CD14-positive monocyte (primary cell): Measurements from ENCODE around the gene GTF2H1. TPM values are rescaled to one million over a fixed set of nuclear protein-coding genes. Genes with fewer than 3 reads are reported as not detected.

Source experiments
- DNase-seq, 3 donors: peaks; one replicate each; pipeline ENCODE4 v3.0.0-alpha.2; 2011 to 2022
- H2AFZ ChIP-seq: 2 replicates; pipeline ENCODE4 v1.6.0; 2012; ENCODE audit warnings: mild to moderate bottlenecking, low read depth, low read length, inconsistent platforms; ENCODE audit not compliant: insufficient read depth, poor library complexity, severe bottlenecking
- H3K27ac ChIP-seq, 2 donors: 1 replicate in 1 of 2; 2 replicates in 1 of 2; pipeline ENCODE4 v1.5.1; 2012 to 2013; ENCODE audit warnings: low read length in 2 of 2, control low read depth in 1 of 2, inconsistent platforms in 1 of 2, low read depth in 1 of 2, mild to moderate bottlenecking in 1 of 2
- H3K27me3 ChIP-seq, 2 donors: one replicate each; pipeline versions ENCODE4 v1.6.0 to v1.6.1; 2011 to 2013; ENCODE audit warnings: low read length in 2 of 2; ENCODE audit not compliant: control insufficient read depth in 2 of 2, insufficient read depth in 2 of 2
- H3K36me3 ChIP-seq, 2 donors: replicated peaks in 1 of 2; 1 replicate in 1 of 2; 2 replicates in 1 of 2; pipeline versions ENCODE4 v1.5.1 to v1.6.1; 2012 to 2013; ENCODE audit warnings: low read length in 2 of 2, control low read depth in 1 of 2, inconsistent platforms in 1 of 2, mild to moderate bottlenecking in 1 of 2; ENCODE audit not compliant: insufficient read depth in 2 of 2, control insufficient read depth in 1 of 2
- H3K4me1 ChIP-seq, 2 donors: 1 replicate in 1 of 2; 2 replicates in 1 of 2; pipeline versions ENCODE4 v1.5.1 to v1.6.1; 2012 to 2013; ENCODE audit warnings: low read length in 2 of 2, control low read depth in 1 of 2, inconsistent platforms in 1 of 2, mild to moderate bottlenecking in 1 of 2, moderate library complexity in 1 of 2; ENCODE audit not compliant: insufficient read depth in 2 of 2, control insufficient read depth in 1 of 2
- H3K4me2 ChIP-seq: replicated peaks from 2 replicates; pipeline ENCODE3; 2012; ENCODE audit warnings: low read length, moderate library complexity, mild to moderate bottlenecking; ENCODE audit not compliant: poor library complexity, severe bottlenecking; ENCODE audit errors: extremely low read depth
- H3K4me3 ChIP-seq, 3 experiments: fragments of 200-600 bp in 1 of 3; sonication (generic) in 1 of 3; replicated peaks in 1 of 3; 1 replicate in 2 of 3; 2 replicates in 1 of 3; pipeline ENCODE4 v1.5.1; 2011 to 2013; ENCODE audit warnings: low read length in 3 of 3, mild to moderate bottlenecking in 3 of 3, control low read depth in 2 of 3, low read depth in 2 of 3, inconsistent platforms in 1 of 3, moderate library complexity in 1 of 3
- H3K79me2 ChIP-seq: 2 replicates; pipeline ENCODE4 v1.6.0; 2012; ENCODE audit warnings: mild to moderate bottlenecking, control low read depth, inconsistent platforms, low read length, moderate library complexity; ENCODE audit not compliant: insufficient read depth
- H3K9ac ChIP-seq: 2 replicates; pipeline ENCODE4 v1.6.0; 2017; ENCODE audit warnings: low read length, mild to moderate bottlenecking; ENCODE audit not compliant: insufficient read depth, poor library complexity, severe bottlenecking
- H3K9me3 ChIP-seq, 2 donors: replicated peaks in 1 of 2; 1 replicate in 1 of 2; 2 replicates in 1 of 2; pipeline versions ENCODE4 v1.5.1 to v1.6.1; 2012 to 2013; ENCODE audit warnings: low read length in 2 of 2, control low read depth in 1 of 2; ENCODE audit not compliant: control insufficient read depth in 1 of 2, insufficient read depth in 1 of 2
- H4K20me1 ChIP-seq: 2 replicates; pipeline ENCODE4 v1.6.0; 2012; ENCODE audit warnings: mild to moderate bottlenecking, low read length, control low read depth, moderate library complexity; ENCODE audit not compliant: insufficient read depth
- H3K27ac Mint-ChIP-seq, 7 donors: one replicate each; pipeline ENCODE4 v1.8.0; 2020; ENCODE audit warnings: mild to moderate bottlenecking in 7 of 7, mixed read lengths in 7 of 7, moderate library complexity in 6 of 7, inconsistent platforms in 2 of 7
- H3K27me3 Mint-ChIP-seq, 3 donors: one replicate each; pipeline ENCODE4 v1.8.0; 2021 to 2022; ENCODE audit warnings: low read depth in 3 of 3, mild to moderate bottlenecking in 3 of 3, mixed read lengths in 3 of 3, moderate library complexity in 3 of 3, inconsistent platforms in 1 of 3
- H3K36me3 Mint-ChIP-seq, 2 donors: one replicate each; pipeline ENCODE4 v1.8.0; 2020; ENCODE audit warnings: mixed read lengths in 2 of 2, inconsistent platforms in 1 of 2, mild to moderate bottlenecking in 1 of 2
- H3K4me1 Mint-ChIP-seq: one replicate; pipeline ENCODE4 v1.8.0; 2020; ENCODE audit warnings: mild to moderate bottlenecking, mixed read lengths
- H3K4me3 Mint-ChIP-seq, 2 donors: one replicate each; pipeline ENCODE4 v1.8.0; 2020; ENCODE audit warnings: mild to moderate bottlenecking in 2 of 2, mixed read lengths in 2 of 2, moderate library complexity in 1 of 2
- H3K9me3 Mint-ChIP-seq, 7 donors: one replicate each; pipeline ENCODE4 v1.8.0; 2020 to 2022; ENCODE audit warnings: mixed read lengths in 7 of 7, mild to moderate bottlenecking in 6 of 7, moderate library complexity in 6 of 7, inconsistent platforms in 2 of 7
- CTCF ChIP-seq: fragments of 200-600 bp; IDR thresholded peaks from one replicate; pipeline ENCODE4 v1.8.0; 2022; ENCODE audit warnings: antibody characterized with exemption, mild to moderate bottlenecking
- WGBS: methylation state at CpG from one replicate; pipeline ENCODE4 v1.1.5; 2013; ENCODE audit warnings: missing lambda C conversion rate; ENCODE audit not compliant: insufficient coverage; 5-methylcytosine and 5-hydroxymethylcytosine counted together
- intact Hi-C, 2 donors: fragments of 100-400 bp; cut with micrococcal nuclease; formaldehyde crosslinking; loops; one replicate each; pipeline versions ENCODE4 v1.15.0 to v1.15.1; 2023
- polyA plus RNA-seq, 3 donors: library from polyadenylated mRNA; depleted of rRNA in 1 of 3; unstranded in 2 of 3; stranded (reverse) in 1 of 3; fragments of 300-500 nt in 2 of 3; fragments of >200 nt in 1 of 3; fragmentation: Illumina TruSeq in 2 of 3; gene quantifications; 1 replicate in 2 of 3; 2 replicates in 1 of 3; pipeline ENCODE4 v1.2.3, GENCODE V29; 2012 to 2021

GTF2H1 gene
- polyA plus RNA-seq, 3 donors: 23.0 to 26.6 (median 26.2) TPM

GRCh38 chr11:18393581-18394274 lies 71.4 kb downstream of the GTF2H1 start:
- H3K79me2 ChIP-seq: peaks cover 48% of the 10 kb centered on the region
- peaks cover 23% of the 10 kb centered on the region for H3K4me1 Mint-ChIP-seq
- DNase-seq: peak; percentile 1 to 30 (median 15)

More at GRCh38 chr11:18393581-18394274, 71.4 kb downstream of the GTF2H1 start:
- Histone ChIP-seq H3K9me3 (no peaks in the 10 kb centered on the region), H3K4me2 (peak overlapping the region; percentile 98), H3K36me3 (peaks cover 16 to 21% of the 10 kb centered on the region in 2 donors), H3K4me3 (peak overlapping the region; percentile 78 to 93 (median 92)), H3K27me3 (no peaks in the 10 kb centered on the region), H3K27ac (peak overlapping the region in 1 of 2 donors; percentile 95), H2AFZ (peak overlapping the region; percentile 69), H3K9ac (peak overlapping the region; percentile 94), H3K4me1 (peaks cover 20 to 28% of the 10 kb centered on the region in 2 donors), H4K20me1 (peaks cover 38% of the 10 kb centered on the region)
- 76% methylated on average over 12 of the region's 22 CpGs for WGBS
- no peaks in the 10 kb centered on the region for H3K9me3 Mint-ChIP-seq
- peaks cover 14 to 21% of the 10 kb centered on the region in 2 donors for H3K36me3 Mint-ChIP-seq
- H3K4me3 Mint-ChIP-seq: peak overlapping the region; percentile 96 to 99
- H3K27me3 Mint-ChIP-seq: peaks cover 0 to 4% (median 0%) of the 10 kb centered on the region in 3 donors
- H3K27ac Mint-ChIP-seq: peak overlapping the region; percentile 72 to 98 (median 96)
- no peak for TF ChIP-seq CTCF
- intact Hi-C loops: loop anchor here (1.0 to 10.0 kb wide), 6 partner anchors 9 to 241 kb away; partner anchors contain the start of genes GTF2H1 (in 1 of the 2), HPS5 (in 1 of the 2), SAA2 (in 1 of the 2) and SPTY2D1 (in 1 of the 2)
